Naive B cell (primary cell): Measurements from ENCODE around the gene NEXMIF. TPM values are rescaled to one million over a fixed set of nuclear protein-coding genes. Genes with fewer than 3 reads are reported as not detected.
"Not testable (repeated sequence)": the region's sequence is repeated elsewhere in the genome, so short reads cannot be mapped to it uniquely, and the experiment has no call there.

Experiments
- ATAC-seq, 2 donors: fragments of 150-1000 bp; cut with Tn5 transposase; 2 replicates each; pipeline ENCODE4 v1.10.0; 2021; ENCODE audit warnings: low read depth in 2 of 2, mild to moderate bottlenecking in 2 of 2, moderate library complexity in 2 of 2
- DNase-seq: peaks from one replicate; pipeline ENCODE4 v3.0.0; 2022
- H3K27ac Mint-ChIP-seq, 6 donors: one replicate each; pipeline ENCODE4 v1.8.0; 2020 to 2022; ENCODE audit warnings: mild to moderate bottlenecking in 6 of 6, mixed read lengths in 6 of 6, moderate library complexity in 5 of 6, inconsistent platforms in 2 of 6
- H3K27me3 Mint-ChIP-seq, 3 donors: one replicate each; pipeline ENCODE4 v1.8.0; 2021 to 2022; ENCODE audit warnings: mixed read lengths in 3 of 3, mild to moderate bottlenecking in 1 of 3
- H3K36me3 Mint-ChIP-seq, 2 donors: one replicate each; pipeline ENCODE4 v1.8.0; 2020 to 2022; ENCODE audit warnings: mixed read lengths in 2 of 2, inconsistent platforms in 1 of 2, mild to moderate bottlenecking in 1 of 2
- H3K4me1 Mint-ChIP-seq, 3 donors: one replicate each; pipeline ENCODE4 v1.8.0; 2020 to 2022; ENCODE audit warnings: mixed read lengths in 3 of 3, inconsistent platforms in 1 of 3, mild to moderate bottlenecking in 1 of 3, moderate library complexity in 1 of 3
- H3K4me3 Mint-ChIP-seq, 8 donors: one replicate each; pipeline ENCODE4 v1.8.0; 2020 to 2022; ENCODE audit warnings: mild to moderate bottlenecking in 8 of 8, mixed read lengths in 8 of 8, moderate library complexity in 8 of 8, inconsistent platforms in 2 of 8
- H3K9me3 Mint-ChIP-seq, 7 donors: one replicate each; pipeline ENCODE4 v1.8.0; 2020 to 2022; ENCODE audit warnings: mixed read lengths in 7 of 7, mild to moderate bottlenecking in 5 of 7, inconsistent platforms in 2 of 7, moderate library complexity in 1 of 7
- polyA plus RNA-seq, 6 donors: library from polyadenylated mRNA; unstranded; fragments of 300-500 nt; fragmentation: Illumina TruSeq; gene quantifications; one replicate each; pipeline ENCODE4 v1.2.3, GENCODE V29; 2021; ENCODE audit warnings: low read depth in 6 of 6

Gene NEXMIF
- polyA plus RNA-seq, 6 donors from 2014 or later = 0.03 to 0.37 TPM; not detected in 4

- Mint-ChIP-seq H3K27ac (no peak overlapping the region), H3K27me3 (peaks cover 0 to 5% (median 0%) of the 10 kb centered on the region in 3 donors)
- DNase-seq = no peak
Observed at GRCh38 chrX:74890676-74891430, 34.4 kb downstream of the NEXMIF start.

GRCh38 chrX:74882383-74882782, 42.9 kb downstream of the NEXMIF start:
- ATAC-seq, H3K27ac Mint-ChIP-seq, H3K4me3 Mint-ChIP-seq, DNase-seq, H3K27me3 Mint-ChIP-seq, H3K36me3 Mint-ChIP-seq, H3K4me1 Mint-ChIP-seq: not testable (repeated sequence)
- peaks cover 2 to 17% (median 7%) of the 10 kb centered on the region in 7 donors for H3K9me3 Mint-ChIP-seq

More at GRCh38 chrX:74890676-74891430, 34.4 kb downstream of the NEXMIF start:
- Mint-ChIP-seq H3K9me3 (peaks cover 0 to 7% (median 4%) of the 10 kb centered on the region in 7 donors), H3K4me1 (no peaks in the 10 kb centered on the region), H3K4me3 (no peak overlapping the region), H3K36me3 (no peaks in the 10 kb centered on the region)
- ATAC-seq = peak in 1 of 2 donors; percentile 58

DNA sequence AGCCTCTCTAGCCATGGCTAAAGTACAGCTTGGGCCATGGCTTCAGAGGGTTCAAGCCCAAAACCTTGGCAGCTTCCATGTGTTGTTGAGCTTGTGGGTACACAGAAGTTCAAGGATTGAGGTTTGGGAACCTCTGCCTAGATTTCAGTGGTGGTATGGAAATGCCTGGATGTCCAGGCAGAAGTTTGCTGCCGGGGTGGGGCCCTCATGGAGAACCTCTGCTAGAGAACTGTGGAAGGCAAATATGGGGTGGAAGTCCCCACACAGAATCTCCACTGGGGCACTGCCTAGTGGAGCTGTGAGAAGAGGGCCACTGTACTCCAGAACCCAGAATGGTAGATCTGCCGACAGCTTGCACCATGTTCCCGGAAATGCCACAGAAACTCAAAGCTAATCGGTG, 59.5 kb downstream of the NEXMIF start:
- no peaks in the 10 kb centered on the region for H3K4me1 Mint-ChIP-seq
- ATAC-seq (no peak), DNase-seq (no peak)
- peaks cover 5 to 13% of the 10 kb centered on the region in 2 donors for H3K36me3 Mint-ChIP-seq
- H3K27me3 Mint-ChIP-seq = no peaks in the 10 kb centered on the region
- H3K9me3 Mint-ChIP-seq = peaks cover 6 to 51% (median 35%) of the 10 kb centered on the region in 7 donors
- H3K4me3 Mint-ChIP-seq = no peak overlapping the region
- no peak overlapping the region for H3K27ac Mint-ChIP-seq

DNA sequence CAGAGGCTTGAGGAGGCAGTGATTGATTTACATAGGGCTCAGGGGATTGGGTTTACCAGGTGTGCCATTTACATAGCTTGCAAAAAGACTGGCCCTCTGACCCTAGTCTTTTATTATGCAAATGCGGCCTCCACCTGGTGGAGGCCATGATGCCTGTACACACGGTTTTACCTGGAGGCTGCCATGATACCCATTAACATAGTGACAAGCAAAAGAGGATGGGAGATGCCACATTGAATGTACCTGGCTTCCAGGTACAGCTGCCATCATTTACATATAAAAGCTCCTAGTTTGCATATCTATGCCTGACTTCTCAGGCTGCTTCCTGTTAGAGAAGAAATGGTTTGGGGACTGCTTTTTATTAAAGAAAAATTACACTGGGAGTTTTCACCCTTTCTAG, 72.0 kb downstream of the NEXMIF start:
- no peaks in the 10 kb centered on the region for H3K27me3 Mint-ChIP-seq
- H3K36me3 Mint-ChIP-seq = peaks cover 8 to 42% of the 10 kb centered on the region in 2 donors
- no peaks in the 10 kb centered on the region for H3K4me1 Mint-ChIP-seq
- H3K9me3 Mint-ChIP-seq = peaks cover 20 to 70% (median 52%) of the 10 kb centered on the region in 7 donors
- H3K4me3 Mint-ChIP-seq = no peak overlapping the region
- ATAC-seq = no peak
- no peak for DNase-seq
- H3K27ac Mint-ChIP-seq = no peak overlapping the region

- no peak for ATAC-seq
- no peak for DNase-seq
- peaks cover 0 to 7% (median 0%) of the 10 kb centered on the region in 7 donors for H3K9me3 Mint-ChIP-seq
- H3K27ac Mint-ChIP-seq = no peak overlapping the region
- H3K4me3 Mint-ChIP-seq = no peak overlapping the region
- H3K4me1 Mint-ChIP-seq = no peaks in the 10 kb centered on the region
- peaks cover 0 to 4% (median 0%) of the 10 kb centered on the region in 3 donors for H3K27me3 Mint-ChIP-seq
- no peaks in the 10 kb centered on the region for H3K36me3 Mint-ChIP-seq
Observed at GRCh38 chrX:74835566-74835965, 89.7 kb downstream of the NEXMIF start.

DNA sequence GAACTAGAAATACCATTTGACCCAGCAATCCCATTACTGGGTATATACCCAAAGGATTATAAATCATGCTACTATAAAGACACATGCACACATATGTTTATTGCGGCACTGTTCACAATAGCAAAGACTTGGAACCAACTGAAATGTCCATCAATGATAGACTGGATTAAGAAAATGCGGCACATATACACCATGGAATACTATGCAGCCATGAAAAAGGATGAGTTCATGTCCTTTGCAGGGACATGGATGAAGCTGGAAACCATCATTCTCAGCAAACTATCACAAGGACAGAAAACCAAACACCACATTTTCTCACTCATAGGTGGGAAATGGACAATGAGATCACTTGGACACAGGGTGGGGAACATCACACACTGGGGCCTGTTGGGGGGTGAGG, 105.5 kb downstream of the NEXMIF start:
- H3K27ac Mint-ChIP-seq, H3K4me1 Mint-ChIP-seq, H3K36me3 Mint-ChIP-seq, H3K4me3 Mint-ChIP-seq, ATAC-seq, H3K27me3 Mint-ChIP-seq, DNase-seq: not testable (repeated sequence)
- peaks cover 0 to 12% (median 4%) of the 10 kb centered on the region in 7 donors for H3K9me3 Mint-ChIP-seq

GRCh38 chrX:74814681-74815080, 110.6 kb downstream of the NEXMIF start:
- Mint-ChIP-seq H3K27ac (no peak overlapping the region), H3K27me3 (no peaks in the 10 kb centered on the region), H3K4me1 (no peaks in the 10 kb centered on the region), H3K4me3 (no peak overlapping the region), H3K9me3 (peaks cover 0 to 7% (median 3%) of the 10 kb centered on the region in 7 donors), H3K36me3 (no peaks in the 10 kb centered on the region)
- ATAC-seq (no peak), DNase-seq (no peak)

GRCh38 chrX:74804574-74804973, 120.7 kb downstream of the NEXMIF start:
- Mint-ChIP-seq H3K9me3 (peaks cover 0 to 3% (median 0%) of the 10 kb centered on the region in 7 donors), H3K27me3 (no peaks in the 10 kb centered on the region), H3K4me1 (no peaks in the 10 kb centered on the region), H3K4me3 (no peak overlapping the region), H3K36me3 (no peaks in the 10 kb centered on the region), H3K27ac (no peak overlapping the region)
- DNase-seq = no peak
- ATAC-seq = no peak

DNA sequence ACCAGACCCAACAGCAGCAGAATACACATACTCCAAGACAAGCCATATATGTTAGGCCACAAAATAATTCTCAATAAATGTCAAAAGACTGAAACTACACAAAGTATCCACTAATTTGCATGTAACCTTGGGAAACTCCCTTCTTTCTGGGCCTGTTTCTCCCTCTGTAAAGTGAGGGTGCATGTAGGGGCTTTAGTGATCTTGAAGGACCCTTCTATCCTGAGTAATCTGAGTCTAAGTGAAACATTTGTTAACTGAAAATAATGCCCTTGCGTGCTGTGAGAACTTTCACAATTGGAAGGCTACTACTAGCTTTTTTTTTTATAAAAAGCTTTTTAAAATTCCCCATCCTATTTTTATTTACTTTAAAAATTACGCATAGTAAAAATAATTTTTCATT, 125.2 kb downstream of the NEXMIF start:
- Mint-ChIP-seq H3K9me3 (peaks cover 0 to 5% (median 0%) of the 10 kb centered on the region in 7 donors), H3K4me3 (no peak overlapping the region), H3K4me1 (no peaks in the 10 kb centered on the region), H3K27me3 (peaks cover 0 to 2% (median 0%) of the 10 kb centered on the region in 3 donors), H3K27ac (no peak overlapping the region), H3K36me3 (no peaks in the 10 kb centered on the region)
- DNase-seq (no peak), ATAC-seq (no peak)

DNA sequence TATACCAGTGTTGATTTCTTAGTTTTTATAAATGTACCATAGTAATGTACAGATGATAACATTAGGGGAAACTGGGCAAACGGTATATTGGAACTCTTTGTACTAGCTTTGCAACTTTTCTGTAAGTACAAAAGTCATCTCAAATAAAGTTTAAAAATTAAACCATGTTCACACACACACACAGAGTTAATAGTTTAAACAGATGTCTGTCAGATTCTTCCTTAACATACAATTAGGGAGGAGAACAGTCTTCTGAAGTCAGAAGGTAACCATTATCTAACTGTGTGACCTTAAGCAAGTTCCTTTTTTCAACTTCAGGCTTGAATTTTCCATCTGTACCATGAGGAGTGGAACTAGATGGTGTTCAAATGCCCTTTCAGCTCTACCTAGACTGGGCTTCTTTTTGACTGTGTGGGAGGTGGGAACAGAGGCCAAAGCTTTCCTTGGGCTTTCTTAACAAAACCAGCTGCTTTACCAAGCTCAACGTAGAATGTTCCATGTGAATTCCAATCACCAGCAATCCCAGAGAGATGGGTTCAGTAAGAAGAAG, 127.8 kb downstream of the NEXMIF start:
- no peak overlapping the region for H3K27ac Mint-ChIP-seq
- H3K4me1 Mint-ChIP-seq = no peaks in the 10 kb centered on the region
- H3K27me3 Mint-ChIP-seq = peaks cover 0 to 6% (median 0%) of the 10 kb centered on the region in 3 donors
- H3K4me3 Mint-ChIP-seq = no peak overlapping the region
- DNase-seq (no peak), ATAC-seq (no peak)
- H3K36me3 Mint-ChIP-seq = no peaks in the 10 kb centered on the region
- H3K9me3 Mint-ChIP-seq = peaks cover 0 to 8% (median 0%) of the 10 kb centered on the region in 7 donors

GRCh38 chrX:74788545-74789086, 136.6 kb downstream of the NEXMIF start:
- no peaks in the 10 kb centered on the region for H3K27me3 Mint-ChIP-seq
- peaks cover 0 to 12% (median 0%) of the 10 kb centered on the region in 7 donors for H3K9me3 Mint-ChIP-seq
- no peak overlapping the region for H3K27ac Mint-ChIP-seq
- DNase-seq (no peak), ATAC-seq (no peak)
- H3K4me1 Mint-ChIP-seq = no peaks in the 10 kb centered on the region
- H3K36me3 Mint-ChIP-seq = no peaks in the 10 kb centered on the region
- H3K4me3 Mint-ChIP-seq = no peak overlapping the region

DNA sequence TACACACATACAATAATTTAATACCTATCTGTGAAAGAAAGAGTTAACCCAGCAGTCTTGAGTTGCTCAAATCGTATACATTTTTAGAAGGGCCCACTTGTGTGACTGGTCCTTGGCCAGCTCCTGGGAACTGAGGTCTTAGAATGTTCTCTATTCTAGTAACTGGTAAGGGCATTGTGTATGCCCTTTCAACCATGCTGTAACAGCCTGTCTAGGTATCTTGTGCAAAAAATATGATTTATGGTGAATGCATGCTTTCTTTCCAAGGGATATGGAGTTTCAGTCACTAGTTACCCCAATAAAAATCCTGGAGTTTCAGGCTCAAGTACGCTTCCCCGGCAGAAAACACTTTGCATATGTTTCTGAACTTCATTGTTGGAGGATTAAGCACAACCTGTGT, 140.6 kb downstream of the NEXMIF start:
- H3K4me3 Mint-ChIP-seq = no peak overlapping the region
- no peaks in the 10 kb centered on the region for H3K36me3 Mint-ChIP-seq
- H3K4me1 Mint-ChIP-seq = no peaks in the 10 kb centered on the region
- DNase-seq (no peak), ATAC-seq (no peak)
- no peak overlapping the region for H3K27ac Mint-ChIP-seq
- peaks cover 0 to 12% (median 0%) of the 10 kb centered on the region in 7 donors for H3K9me3 Mint-ChIP-seq
- H3K27me3 Mint-ChIP-seq = no peaks in the 10 kb centered on the region

- Mint-ChIP-seq H3K9me3 (peaks cover 0 to 3% (median 0%) of the 10 kb centered on the region in 7 donors), H3K4me1 (no peaks in the 10 kb centered on the region), H3K36me3 (no peaks in the 10 kb centered on the region), H3K4me3 (no peak overlapping the region), H3K27ac (no peak overlapping the region), H3K27me3 (no peaks in the 10 kb centered on the region)
- no peak for ATAC-seq
- no peak for DNase-seq
Observed at GRCh38 chrX:74781507-74782034, 143.7 kb downstream of the NEXMIF start.

DNA sequence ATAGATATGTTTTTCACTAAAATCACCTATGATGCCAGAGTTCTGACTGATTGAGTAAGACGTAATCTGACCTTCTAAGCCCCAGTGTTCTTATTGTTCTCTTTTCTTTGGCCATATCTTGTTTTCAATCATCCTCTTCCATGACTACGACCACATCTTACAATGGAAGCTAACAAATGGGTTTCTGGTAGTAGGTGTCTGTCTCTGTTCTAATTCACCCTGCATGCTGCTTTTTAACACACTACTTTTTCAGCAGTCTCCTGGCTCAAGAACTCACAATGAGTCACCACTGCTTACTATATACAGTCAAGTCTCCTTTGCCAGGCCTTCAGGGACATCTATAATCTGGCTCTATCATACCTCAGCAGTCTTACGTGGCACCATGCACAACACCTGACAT, 146.1 kb downstream of the NEXMIF start:
- Mint-ChIP-seq H3K27ac (no peak overlapping the region), H3K4me1 (no peaks in the 10 kb centered on the region), H3K27me3 (no peaks in the 10 kb centered on the region), H3K4me3 (no peak overlapping the region), H3K9me3 (peaks cover 0 to 3% (median 0%) of the 10 kb centered on the region in 7 donors), H3K36me3 (no peaks in the 10 kb centered on the region)
- no peak for DNase-seq
- no peak for ATAC-seq
